Mesenchymal stem cell (in vitro differentiated cells and primary cell): ENCODE results near the gene ZNF442. TPM values are rescaled to one million over a fixed set of nuclear protein-coding genes. Genes with fewer than 3 reads are reported as not detected.

ENCODE experiments used
- small RNA-seq: library from polyadenylated mRNA; stranded (forward); fragments of <200 nt; extraction: miRNeasy Mini kit (QIAGEN cat#:217004); gene quantifications from one replicate; pipeline ENCODE3, GENCODE V24; 2013; ENCODE audit warnings: low read depth

Gene ZNF442

Small RNA genes lying within 50 kb of the gene (small RNA-seq; reads per million reads assigned to genes)
- gene RPS29P23, result not detected
